Left colon (tissue), 2 donors: ENCODE measurements around the gene ZNF326. TPM values are rescaled to one million over a fixed set of nuclear protein-coding genes. Genes with fewer than 3 reads are reported as not detected.
"Not testable (repeated sequence)": the region's sequence is repeated elsewhere in the genome, so short reads cannot be mapped to it uniquely, and the experiment has no call there.

Experiments
- ATAC-seq: fragments of 200-7000 bp; cut with Tn5 transposase; one replicate; pipeline ENCODE4 v1.9.1; 2020; ENCODE audit warnings: mild to moderate bottlenecking, moderate library complexity
- DNase-seq, 2 donors: peaks; one replicate each; pipeline ENCODE4 v3.0.0-alpha.2; 2020
- intact Hi-C, 2 donors: fragments of 100-400 bp; cut with DNase I in 1 of 2; cut with micrococcal nuclease in 1 of 2; formaldehyde crosslinking; loops; one replicate each; pipeline versions ENCODE4 v1.11.2 to v1.14.0; 2022; cut with DNase I, micrococcal nuclease
- total RNA-seq, 2 donors: library from RNA; stranded (reverse); fragmentation: NEBNext Ultra II Directional; extraction: Animal tissue kit (Norgen Biotek cat#: 25700); gene quantifications; one replicate each; pipeline ENCODE4 v1.2.1, GENCODE V29; 2021
- donor health status: DM: no; HTN: no; CAD: no.
- donor health status: DM: yes; HTN: yes; CAD: no.

ZNF326 gene
- total RNA-seq, 2 donors from 2014 or later = 28.7 to 29.8 TPM

GRCh38 chr1:90062700-90063643, 68.1 kb downstream of the ZNF326 start:
- intact Hi-C loops, ATAC-seq: not testable (repeated sequence)

DNA sequence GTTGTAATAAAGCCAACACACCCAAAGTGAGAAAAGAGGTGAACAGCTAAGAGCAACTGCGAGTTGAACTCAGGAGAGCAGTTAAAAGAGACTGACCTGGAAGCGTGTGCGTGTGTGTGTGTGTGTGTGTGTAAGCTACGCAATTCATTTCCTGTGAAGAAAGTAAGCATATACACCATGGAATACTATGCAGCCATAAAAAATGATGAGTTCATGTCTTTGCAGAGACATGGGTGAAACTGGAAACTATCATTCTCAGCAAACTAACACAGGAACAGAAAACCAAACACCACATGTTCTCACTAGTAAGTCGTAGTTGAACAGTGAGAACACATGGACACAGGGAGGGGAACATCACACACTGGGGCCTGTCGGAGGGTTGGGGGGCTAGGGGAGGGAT, 69.2 kb downstream of the ZNF326 start:
- DNase-seq, ATAC-seq, intact Hi-C loops: not testable (repeated sequence)

More at GRCh38 chr1:90062700-90063643, 68.1 kb downstream of the ZNF326 start:
- not testable (repeated sequence) for DNase-seq

GRCh38 chr1:90067194-90067931, 72.5 kb downstream of the ZNF326 start:
- ATAC-seq = peak; percentile 94
- no peak for DNase-seq
- intact Hi-C loops = no loop called here

DNA sequence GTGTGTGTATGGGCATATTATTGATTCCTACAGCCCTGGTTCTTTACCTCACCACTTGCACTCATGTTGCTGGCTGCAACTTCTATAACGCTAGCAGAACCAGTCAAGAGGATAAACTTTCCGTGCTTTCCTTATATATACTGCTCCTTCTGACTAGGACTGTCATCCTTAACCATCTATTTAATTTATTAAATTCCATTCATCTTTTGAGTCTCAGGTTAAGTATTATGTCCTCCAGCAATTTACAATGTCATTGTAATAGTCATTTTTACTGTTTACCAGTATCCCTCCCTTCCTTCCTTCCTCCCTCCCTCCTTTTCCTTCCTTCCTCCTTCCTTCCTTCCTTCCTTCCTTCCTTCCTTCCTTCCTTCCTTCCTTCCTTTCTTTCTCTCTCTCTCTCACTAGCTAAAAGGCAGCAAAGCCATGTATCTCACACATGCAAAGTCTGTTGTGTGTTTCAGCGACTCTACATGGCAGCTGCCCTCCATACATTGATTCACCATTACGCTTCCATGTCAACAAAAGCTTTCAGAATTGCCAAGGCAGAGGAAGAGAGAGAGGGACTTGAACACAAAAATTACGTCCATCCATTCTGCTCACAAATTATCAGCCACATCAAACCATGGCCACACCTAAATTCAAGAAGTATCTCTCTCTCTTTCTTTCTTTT, 73.8 kb downstream of the ZNF326 start:
- DNase-seq (no peak), ATAC-seq (no peak)
- intact Hi-C loops = no loop called here

- intact Hi-C loops = no loop called here
- ATAC-seq (no peak), DNase-seq (no peak)
Measured at GRCh38 chr1:90074137-90074536, 79.2 kb downstream of the ZNF326 start.

DNA sequence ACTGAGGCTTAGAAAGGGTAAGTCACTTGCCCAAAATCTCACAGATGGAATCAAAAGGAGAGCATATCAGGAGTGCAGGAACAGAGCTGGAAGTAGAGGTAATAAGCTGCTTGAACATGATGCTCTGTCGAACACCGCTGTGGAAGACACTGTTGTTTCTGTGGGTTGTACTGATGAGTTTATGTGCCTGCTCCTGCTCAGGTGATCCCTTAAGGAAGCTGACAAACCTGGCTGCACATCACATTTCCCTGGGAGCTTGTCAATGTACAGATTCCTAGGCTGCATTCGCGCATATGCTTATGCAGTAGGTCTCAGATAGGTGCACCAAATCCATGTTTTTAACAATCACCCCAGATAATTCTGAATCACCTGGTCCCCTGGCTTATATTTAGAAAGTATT, 79.7 kb downstream of the ZNF326 start:
- intact Hi-C loops = no loop called here
- ATAC-seq (no peak), DNase-seq (no peak)

- ATAC-seq (no peak), DNase-seq (no peak)
- intact Hi-C loops = no loop called here
Measured at GRCh38 chr1:90074970-90075391, 80.1 kb downstream of the ZNF326 start.

- ATAC-seq (no peak), DNase-seq (no peak)
- intact Hi-C loops = no loop called here
Measured at GRCh38 chr1:90083995-90084394, 89.1 kb downstream of the ZNF326 start.

Other genes starting within 250 kb of the ZNF326 start
- 10 to 100 TPM; 36.6 to 48.0 TPM for gene LRRC8D, start 174.1 kb upstream of the ZNF326 start, total RNA-seq